Uterus (tissue), 2 donors: ENCODE data around the gene L1TD1.

ENCODE experiments used
- POLR2A ChIP-seq, 2 donors: fragments of 450-650 bp; IDR thresholded peaks; one replicate each; pipeline ENCODE4 v1.6.1; 2016; ENCODE audit warnings: antibody characterized with exemption in 2 of 2, mild to moderate bottlenecking in 1 of 2, moderate library complexity in 1 of 2
- TF ChIP-seq, protein P1 (sequence below), 4 experiments: fragments of 200-600 bp in 2 of 4; fragments of 450-650 bp in 2 of 4; sonication (generic) in 2 of 4; IDR thresholded peaks; one replicate each; pipeline ENCODE4 v1.5.1; 2016 to 2019; ENCODE audit warnings: antibody characterized with exemption in 4 of 4, mild to moderate bottlenecking in 2 of 4, moderate library complexity in 1 of 4

DNA sequence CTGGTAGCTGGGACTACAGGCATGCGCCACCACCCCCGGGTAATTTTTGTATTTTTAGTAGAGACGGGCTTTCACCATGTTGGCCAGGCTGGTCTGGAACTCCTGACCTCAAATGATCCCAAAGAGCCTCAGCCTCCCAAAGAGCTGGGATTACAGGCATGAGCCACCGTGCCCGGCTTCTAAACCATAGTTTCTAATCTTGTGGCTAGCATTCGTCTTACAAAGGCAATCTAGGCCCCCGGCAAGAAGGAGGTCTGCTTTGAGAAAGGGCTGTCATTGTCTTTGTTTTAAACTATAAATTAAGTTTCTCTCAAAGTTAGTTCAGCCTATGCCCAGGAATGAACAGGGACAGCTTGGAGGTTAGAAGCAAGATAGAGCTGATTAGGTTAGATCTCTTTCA, 10.3 kb upstream of the L1TD1 start:
- TF ChIP-seq, protein P1, sequence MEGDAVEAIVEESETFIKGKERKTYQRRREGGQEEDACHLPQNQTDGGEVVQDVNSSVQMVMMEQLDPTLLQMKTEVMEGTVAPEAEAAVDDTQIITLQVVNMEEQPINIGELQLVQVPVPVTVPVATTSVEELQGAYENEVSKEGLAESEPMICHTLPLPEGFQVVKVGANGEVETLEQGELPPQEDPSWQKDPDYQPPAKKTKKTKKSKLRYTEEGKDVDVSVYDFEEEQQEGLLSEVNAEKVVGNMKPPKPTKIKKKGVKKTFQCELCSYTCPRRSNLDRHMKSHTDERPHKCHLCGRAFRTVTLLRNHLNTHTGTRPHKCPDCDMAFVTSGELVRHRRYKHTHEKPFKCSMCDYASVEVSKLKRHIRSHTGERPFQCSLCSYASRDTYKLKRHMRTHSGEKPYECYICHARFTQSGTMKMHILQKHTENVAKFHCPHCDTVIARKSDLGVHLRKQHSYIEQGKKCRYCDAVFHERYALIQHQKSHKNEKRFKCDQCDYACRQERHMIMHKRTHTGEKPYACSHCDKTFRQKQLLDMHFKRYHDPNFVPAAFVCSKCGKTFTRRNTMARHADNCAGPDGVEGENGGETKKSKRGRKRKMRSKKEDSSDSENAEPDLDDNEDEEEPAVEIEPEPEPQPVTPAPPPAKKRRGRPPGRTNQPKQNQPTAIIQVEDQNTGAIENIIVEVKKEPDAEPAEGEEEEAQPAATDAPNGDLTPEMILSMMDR (IDR thresholded peaks at IDR 0.05), result no peak
- no peak for TF ChIP-seq POLR2A (IDR thresholded peaks at IDR 0.05)
